Activated naive CD8-positive, alpha-beta T cell treated with anti-CD3 and anti-CD28 coated beads, Interleukin-2, amount 10 ng/mL, durations not matched to agents 7 days and 5 days (primary cell): ENCODE measurements around the gene AP3D1. TPM values are rescaled to one million over a fixed set of nuclear protein-coding genes. Genes with fewer than 3 reads are reported as not detected.

ENCODE experiments used
- ATAC-seq: fragments of 150-1000 bp; cut with Tn5 transposase; one replicate; pipeline ENCODE4 v1.10.0; 2021; ENCODE audit warnings: low read depth, moderate library complexity
- POLR2A ChIA-PET: fragments of 350-600 bp; sonication (Branson Sonifier 250); formaldehyde crosslinking; loops from one replicate; lab custom pipeline; 2021; ENCODE audit warnings: antibody characterized with exemption; lab: Charles Lee
- DNase-seq: peaks from one replicate; pipeline ENCODE4 v3.0.0; 2021
- H3K27ac Mint-ChIP-seq: one replicate; pipeline ENCODE4 v1.8.0; 2022; ENCODE audit warnings: mild to moderate bottlenecking, mixed read lengths
- H3K27me3 Mint-ChIP-seq: one replicate; pipeline ENCODE4 v1.8.0; 2022; ENCODE audit warnings: mild to moderate bottlenecking, moderate library complexity, mixed read lengths
- H3K36me3 Mint-ChIP-seq: one replicate; pipeline ENCODE4 v1.8.0; 2021; ENCODE audit warnings: mild to moderate bottlenecking, mixed read lengths
- H3K4me1 Mint-ChIP-seq: one replicate; pipeline ENCODE4 v1.8.0; 2021; ENCODE audit warnings: mixed read lengths
- H3K4me3 Mint-ChIP-seq: one replicate; pipeline ENCODE4 v1.8.0; 2022; ENCODE audit warnings: mild to moderate bottlenecking, moderate library complexity, mixed read lengths
- H3K9me3 Mint-ChIP-seq: one replicate; pipeline ENCODE4 v1.8.0; 2021; ENCODE audit warnings: mixed read lengths
- total RNA-seq, 2 experiments: library from RNA; stranded (reverse); gene quantifications; one replicate each; pipeline ENCODE4 v1.2.3, GENCODE V29; 2021

The AP3D1 gene
- total RNA-seq, 2 experiments from 2014 or later = 92.6 to 96.5 TPM

DNA sequence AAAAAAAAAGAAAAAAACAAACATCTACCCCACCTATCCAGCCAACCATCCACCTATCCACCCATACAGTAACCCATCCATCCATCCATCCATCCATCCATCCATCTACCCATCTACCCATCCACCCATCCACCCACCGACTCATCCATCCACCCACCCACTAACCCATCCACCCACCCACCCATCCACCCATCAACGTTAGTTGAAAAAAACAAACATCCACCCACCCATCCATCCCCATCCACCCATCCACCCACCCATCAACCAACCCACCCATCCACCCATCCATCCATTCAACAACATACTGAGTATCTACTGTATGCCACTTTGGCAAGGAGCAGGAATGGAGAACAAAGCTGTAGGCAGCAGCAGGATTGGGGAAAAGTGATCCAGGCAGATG is 6.1 kb upstream of the AP3D1 start:
- Mint-ChIP-seq H3K4me3 (no peak overlapping the region), H3K36me3 (no peaks in the 10 kb centered on the region), H3K27me3 (no peaks in the 10 kb centered on the region), H3K4me1 (peaks cover 6% of the 10 kb centered on the region), H3K9me3 (no peaks in the 10 kb centered on the region), H3K27ac (no peak overlapping the region)
- DNase-seq (no peak), ATAC-seq (no peak)
- POLR2A ChIA-PET = no interaction called here

DNA sequence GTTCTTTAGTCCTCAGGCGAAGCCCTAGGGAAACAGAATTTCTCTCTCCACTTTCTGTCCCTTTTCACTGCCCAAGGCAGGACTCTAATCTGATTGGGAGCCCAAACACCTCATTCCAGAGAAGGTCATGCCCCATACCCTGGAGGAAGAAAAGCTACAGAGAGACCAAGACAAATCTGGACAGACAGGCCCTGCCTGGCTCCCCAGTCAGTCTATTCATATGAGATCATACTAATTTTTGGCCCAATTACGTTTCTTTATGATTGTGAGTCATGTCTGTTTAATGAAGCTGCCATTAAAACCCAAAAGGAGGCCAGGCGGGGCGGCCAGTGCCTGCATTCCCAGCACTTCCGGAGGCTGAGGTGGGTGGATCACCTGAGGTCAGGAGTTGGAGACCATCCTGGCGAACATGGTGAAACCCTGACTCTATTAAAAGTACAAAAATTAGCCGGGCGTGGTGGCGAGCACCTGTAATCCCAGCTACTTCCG is 3.3 kb upstream of the AP3D1 start:
- no peaks in the 10 kb centered on the region for H3K27me3 Mint-ChIP-seq
- ATAC-seq (no peak), DNase-seq (no peak)
- no peak overlapping the region for H3K4me3 Mint-ChIP-seq
- no peaks in the 10 kb centered on the region for H3K36me3 Mint-ChIP-seq
- H3K9me3 Mint-ChIP-seq = no peaks in the 10 kb centered on the region
- POLR2A ChIA-PET = interaction anchor here (0.7 kb wide), 1 partner anchor 249 kb away, joined by 7 read pairs; no protein-coding TSS in a partner anchor
- H3K27ac Mint-ChIP-seq = no peak overlapping the region
- peaks cover 19% of the 10 kb centered on the region for H3K4me1 Mint-ChIP-seq

DNA sequence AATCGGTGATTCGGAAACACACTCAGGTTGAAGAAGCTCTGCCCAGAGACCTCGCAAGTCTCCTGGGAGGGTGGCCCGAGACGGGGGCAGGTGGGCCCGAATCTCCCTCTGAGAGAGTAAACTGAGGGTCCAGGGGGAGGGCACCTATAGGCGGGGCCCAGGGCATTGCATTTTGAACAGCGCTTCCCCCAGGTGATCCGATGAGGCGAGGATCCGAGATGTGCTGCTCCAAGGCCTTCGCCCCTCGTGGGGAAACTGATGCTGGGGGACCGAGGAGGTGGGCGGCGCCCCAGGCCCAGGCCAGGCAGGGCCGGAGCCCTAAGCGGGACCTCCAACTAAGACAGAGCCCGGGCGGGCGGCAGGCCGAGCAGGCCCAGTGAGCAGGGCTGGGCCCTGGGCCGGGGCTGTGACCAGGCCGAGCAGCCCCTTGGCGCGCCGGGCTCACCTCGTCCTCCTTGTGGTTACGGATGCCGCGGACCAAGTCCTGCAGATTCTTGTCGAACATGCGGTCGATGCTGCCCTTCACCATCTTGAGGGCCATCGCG is 500 bp downstream of the AP3D1 start:
- ATAC-seq (peak; percentile 7), DNase-seq (no peak)
- no peaks in the 10 kb centered on the region for H3K9me3 Mint-ChIP-seq
- peaks cover 30% of the 10 kb centered on the region for H3K4me1 Mint-ChIP-seq
- H3K36me3 Mint-ChIP-seq = peaks cover 2% of the 10 kb centered on the region
- peak overlapping the region; percentile 68 for H3K27ac Mint-ChIP-seq
- POLR2A ChIA-PET = interaction anchor here (1.3 kb wide), 1 partner anchor 60 kb away, joined by 7 read pairs; no protein-coding TSS in a partner anchor
- peak overlapping the region; percentile 74 for H3K4me3 Mint-ChIP-seq
- no peaks in the 10 kb centered on the region for H3K27me3 Mint-ChIP-seq

DNA sequence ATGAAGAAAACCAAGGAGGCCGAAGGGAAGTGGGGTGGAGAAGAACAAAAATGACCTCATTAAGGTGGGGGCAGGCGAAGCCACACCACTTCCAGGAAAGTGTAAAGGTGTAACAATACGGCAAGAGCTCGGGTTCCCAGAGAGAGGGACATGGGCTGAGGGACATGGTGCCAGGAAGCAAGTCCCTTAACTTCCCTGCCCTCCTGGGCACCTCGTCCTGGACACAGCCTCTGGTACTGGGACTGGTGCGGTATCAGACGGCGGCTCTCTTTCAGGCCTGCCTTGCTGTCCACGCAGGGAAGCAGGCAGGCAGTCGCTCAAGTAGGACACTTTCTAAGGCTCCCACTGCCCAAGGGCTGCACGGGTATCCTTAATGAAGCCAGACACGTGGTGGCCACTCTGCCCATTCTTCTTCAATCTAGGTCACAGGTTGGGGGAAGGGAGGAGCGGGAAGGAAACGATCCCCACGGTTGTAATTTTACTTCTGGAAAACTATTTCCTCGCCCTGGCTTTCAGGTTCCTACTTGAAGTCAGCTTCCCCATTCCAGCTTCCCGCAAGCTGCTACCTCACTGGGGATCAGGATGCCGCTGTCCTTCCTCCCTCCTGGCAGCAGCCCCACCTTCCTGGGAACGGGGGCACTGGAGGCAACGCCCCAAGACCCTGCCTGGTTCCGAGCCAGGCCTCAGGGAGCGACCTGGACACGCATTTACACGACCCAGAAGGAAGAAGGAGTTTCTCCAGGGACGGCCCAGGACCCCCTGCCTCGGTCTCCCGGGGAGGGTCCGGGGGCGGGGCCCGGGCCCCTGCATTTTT is 1.2 kb downstream of the AP3D1 start:
- Mint-ChIP-seq H3K27me3 (no peaks in the 10 kb centered on the region), H3K4me3 (peak overlapping the region; percentile 74), H3K36me3 (peaks cover 2% of the 10 kb centered on the region), H3K4me1 (peaks cover 32% of the 10 kb centered on the region), H3K27ac (peak overlapping the region; percentile 68), H3K9me3 (no peaks in the 10 kb centered on the region)
- DNase-seq (no peak), ATAC-seq (no peak)
- POLR2A ChIA-PET = interaction anchor here (0.6 to 1.3 kb wide), 4 partner anchors 65 to 311 kb away, joined by 3 to 6 read pairs (median 3); no protein-coding TSS in a partner anchor

DNA sequence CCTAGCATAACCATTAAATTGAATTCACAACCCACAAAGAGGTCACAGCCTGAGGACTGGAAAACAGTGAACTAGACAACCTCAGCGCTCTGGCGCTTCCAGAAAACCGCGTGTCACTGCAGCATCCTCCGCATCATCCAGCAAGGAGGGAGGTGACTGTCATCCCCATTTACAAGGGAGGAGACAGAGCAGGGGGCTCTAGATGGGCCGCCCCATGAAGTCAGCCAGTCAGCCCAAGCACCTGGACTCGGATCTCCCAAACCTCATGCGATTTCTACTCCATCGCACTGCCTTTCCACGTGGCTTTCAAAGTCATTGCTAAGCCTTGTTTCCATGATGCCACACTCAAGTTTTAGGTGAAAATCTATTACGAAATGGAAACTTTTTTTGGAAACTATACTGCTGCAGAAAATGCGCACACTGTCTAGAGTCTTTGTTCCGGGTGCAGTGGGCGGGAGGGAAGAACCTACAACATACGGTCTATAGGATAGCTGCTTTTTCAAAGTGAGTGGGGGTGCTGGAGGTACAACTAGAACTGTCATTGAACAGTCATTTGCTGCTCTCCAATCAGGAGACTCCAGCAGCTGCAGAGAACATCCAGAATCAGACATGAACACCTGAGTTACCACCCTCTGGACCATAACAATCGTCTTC is 2.8 kb downstream of the AP3D1 start:
- Mint-ChIP-seq H3K4me1 (peaks cover 34% of the 10 kb centered on the region), H3K4me3 (peak overlapping the region; percentile 74), H3K9me3 (no peaks in the 10 kb centered on the region), H3K36me3 (peaks cover 2% of the 10 kb centered on the region), H3K27me3 (no peaks in the 10 kb centered on the region), H3K27ac (no peak overlapping the region)
- DNase-seq = no peak
- POLR2A ChIA-PET = interaction anchor here (0.6 kb wide), 1 partner anchor 105 kb away, joined by 9 read pairs; no protein-coding TSS in a partner anchor
- no peak for ATAC-seq

DNA sequence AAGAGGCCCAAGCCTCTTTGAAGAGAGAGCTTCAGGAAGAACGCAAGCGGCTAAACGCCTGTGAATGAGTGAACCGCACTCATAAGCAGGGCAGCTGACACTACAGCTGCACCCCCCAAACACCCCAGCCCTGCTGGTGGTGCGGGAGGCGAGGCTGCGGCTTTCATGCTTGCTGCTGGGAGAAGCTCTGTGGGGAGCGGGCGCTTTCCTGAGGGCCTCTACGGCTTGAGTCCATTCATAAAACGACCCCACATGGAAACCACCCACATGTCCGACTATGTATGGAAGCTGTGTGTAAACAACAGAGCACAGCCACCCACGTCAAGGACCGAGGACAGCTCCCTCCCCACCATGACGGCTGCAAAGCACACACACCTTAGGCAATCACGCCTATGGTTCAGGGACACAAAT is 5.5 kb downstream of the AP3D1 start:
- ATAC-seq = peak; percentile 27
- Mint-ChIP-seq H3K4me1 (peaks cover 28% of the 10 kb centered on the region), H3K4me3 (no peak overlapping the region), H3K27ac (peak overlapping the region; percentile 64), H3K27me3 (no peaks in the 10 kb centered on the region), H3K9me3 (no peaks in the 10 kb centered on the region), H3K36me3 (peaks cover 3% of the 10 kb centered on the region)
- DNase-seq = no peak
- POLR2A ChIA-PET = interaction anchor here (0.7 kb wide), 1 partner anchor 36 kb away, joined by 3 read pairs; no protein-coding TSS in a partner anchor

DNA sequence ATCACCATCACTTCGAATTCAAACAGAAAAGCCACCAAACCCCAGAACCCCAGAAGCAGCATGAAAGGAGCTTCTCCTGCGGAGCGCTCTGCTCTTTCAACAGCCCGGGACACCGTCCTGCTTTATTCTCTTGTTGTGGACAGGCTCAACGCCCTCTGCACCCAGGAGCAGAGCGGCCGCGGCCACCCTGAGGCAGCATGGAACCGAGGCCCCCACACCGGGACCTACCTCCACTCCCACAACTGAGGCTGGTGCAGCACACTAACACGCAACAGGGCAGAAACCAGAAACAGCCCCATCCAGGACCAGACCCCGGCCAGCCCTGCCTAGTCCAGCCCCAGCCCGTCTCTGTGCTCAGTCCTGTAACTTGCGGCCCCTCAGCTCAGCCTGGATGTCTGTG is 7.2 kb downstream of the AP3D1 start:
- Mint-ChIP-seq H3K36me3 (peaks cover 6% of the 10 kb centered on the region), H3K4me3 (no peak overlapping the region), H3K27me3 (no peaks in the 10 kb centered on the region), H3K9me3 (no peaks in the 10 kb centered on the region), H3K4me1 (peaks cover 19% of the 10 kb centered on the region), H3K27ac (no peak overlapping the region)
- POLR2A ChIA-PET = no interaction called here
- ATAC-seq = no peak
- no peak for DNase-seq

DNA sequence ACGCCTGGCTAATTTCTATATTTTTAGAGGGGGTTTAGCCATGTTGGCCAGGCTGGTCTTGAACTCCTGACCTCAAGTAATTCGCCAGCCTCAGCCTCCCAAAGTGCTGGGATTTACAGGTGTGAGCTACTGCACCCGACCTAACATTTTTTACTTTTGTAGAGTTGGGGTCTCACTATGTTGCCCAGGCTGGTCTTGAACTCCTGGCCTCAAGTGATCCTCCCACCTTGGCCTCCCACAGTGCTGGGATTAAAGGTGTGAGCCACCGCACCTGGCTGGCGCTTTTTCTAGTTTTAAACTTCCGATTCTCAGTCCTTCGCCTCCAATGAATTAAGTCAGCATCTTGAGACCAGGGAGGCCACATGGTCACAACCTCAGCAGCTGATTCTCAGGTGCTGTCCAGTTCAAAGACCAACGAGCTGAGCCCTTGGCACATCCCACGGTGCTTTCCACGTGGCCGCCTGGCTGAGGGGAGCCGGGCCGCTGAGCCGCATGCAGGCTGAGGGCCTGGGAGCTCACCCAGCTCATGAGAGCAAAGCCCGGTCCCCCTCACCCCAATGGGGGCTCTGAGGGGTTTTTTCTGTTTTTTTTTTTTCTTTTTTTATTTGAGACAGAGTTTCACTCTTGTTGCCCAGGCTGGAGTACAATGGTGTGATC is 9.1 kb downstream of the AP3D1 start:
- no peak overlapping the region for H3K27ac Mint-ChIP-seq
- no peak overlapping the region for H3K4me3 Mint-ChIP-seq
- DNase-seq = no peak
- peaks cover 9% of the 10 kb centered on the region for H3K36me3 Mint-ChIP-seq
- ATAC-seq = no peak
- H3K27me3 Mint-ChIP-seq = no peaks in the 10 kb centered on the region
- no peaks in the 10 kb centered on the region for H3K9me3 Mint-ChIP-seq
- peaks cover 11% of the 10 kb centered on the region for H3K4me1 Mint-ChIP-seq
- POLR2A ChIA-PET = no interaction called here

DNA sequence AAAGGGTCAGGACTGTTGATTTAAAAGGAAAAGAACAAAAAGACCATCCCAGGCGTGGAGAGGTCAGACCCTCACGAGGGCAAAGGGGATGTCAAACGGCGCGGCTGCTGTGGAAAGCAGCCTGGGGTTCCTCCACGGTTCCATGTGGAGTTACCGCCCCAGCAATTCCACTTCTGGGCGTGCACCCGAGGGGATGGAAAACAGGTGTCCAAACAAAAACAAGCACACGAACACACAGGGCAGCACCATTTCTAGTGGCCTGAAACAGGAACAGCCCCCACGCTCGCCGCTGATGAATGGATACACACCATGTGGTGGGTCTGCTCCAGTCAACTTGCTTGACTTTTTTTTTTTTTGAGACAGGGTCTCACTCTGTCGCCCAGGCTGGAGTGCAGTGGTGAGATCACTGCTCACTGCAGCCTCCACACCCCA is 11.2 kb downstream of the AP3D1 start:
- H3K27me3 Mint-ChIP-seq = no peaks in the 10 kb centered on the region
- no peak overlapping the region for H3K27ac Mint-ChIP-seq
- POLR2A ChIA-PET = no interaction called here
- peaks cover 5% of the 10 kb centered on the region for H3K4me1 Mint-ChIP-seq
- H3K9me3 Mint-ChIP-seq = no peaks in the 10 kb centered on the region
- no peak overlapping the region for H3K4me3 Mint-ChIP-seq
- no peak for DNase-seq
- ATAC-seq = no peak
- H3K36me3 Mint-ChIP-seq = peaks cover 12% of the 10 kb centered on the region

DNA sequence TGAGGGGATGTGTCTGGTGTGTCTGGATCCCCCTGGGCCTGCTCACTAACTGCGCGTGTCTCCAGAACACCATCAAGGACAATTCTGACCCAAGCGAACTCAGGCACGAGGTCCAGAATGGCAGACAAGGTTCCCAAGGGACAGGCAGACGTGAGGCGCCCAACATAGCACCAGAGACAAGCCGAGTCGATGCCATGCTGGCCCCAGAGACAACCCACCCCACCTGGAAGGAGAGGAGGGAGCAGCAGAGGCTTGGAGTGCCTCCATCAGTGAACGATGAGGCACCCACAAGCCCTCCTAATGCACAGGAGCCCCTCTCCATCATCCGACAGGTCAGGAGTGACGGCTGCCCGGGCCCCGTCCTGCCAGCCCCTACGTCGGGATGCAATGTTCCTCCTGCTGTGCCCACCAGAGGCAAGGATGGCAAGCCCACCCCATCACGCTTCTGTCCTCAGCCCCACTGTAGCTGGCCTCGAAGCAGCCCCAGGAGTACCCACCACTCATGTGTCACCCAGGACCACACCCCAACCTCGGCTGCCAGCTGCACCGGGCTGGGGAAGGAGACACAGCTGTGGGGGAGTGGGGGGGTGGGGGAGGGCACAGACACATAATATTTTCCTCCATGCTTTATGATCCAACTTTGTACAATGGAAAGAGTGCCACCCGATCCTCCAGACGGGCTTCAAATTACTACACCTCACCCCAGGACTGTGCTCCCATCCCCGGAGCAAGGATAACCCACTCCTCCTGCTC is 11.8 kb downstream of the AP3D1 start:
- no peaks in the 10 kb centered on the region for H3K9me3 Mint-ChIP-seq
- H3K4me3 Mint-ChIP-seq = no peak overlapping the region
- DNase-seq = no peak
- ATAC-seq = no peak
- no peaks in the 10 kb centered on the region for H3K27me3 Mint-ChIP-seq
- peaks cover 12% of the 10 kb centered on the region for H3K36me3 Mint-ChIP-seq
- POLR2A ChIA-PET = no interaction called here
- no peak overlapping the region for H3K27ac Mint-ChIP-seq
- H3K4me1 Mint-ChIP-seq = peaks cover 3% of the 10 kb centered on the region

DNA sequence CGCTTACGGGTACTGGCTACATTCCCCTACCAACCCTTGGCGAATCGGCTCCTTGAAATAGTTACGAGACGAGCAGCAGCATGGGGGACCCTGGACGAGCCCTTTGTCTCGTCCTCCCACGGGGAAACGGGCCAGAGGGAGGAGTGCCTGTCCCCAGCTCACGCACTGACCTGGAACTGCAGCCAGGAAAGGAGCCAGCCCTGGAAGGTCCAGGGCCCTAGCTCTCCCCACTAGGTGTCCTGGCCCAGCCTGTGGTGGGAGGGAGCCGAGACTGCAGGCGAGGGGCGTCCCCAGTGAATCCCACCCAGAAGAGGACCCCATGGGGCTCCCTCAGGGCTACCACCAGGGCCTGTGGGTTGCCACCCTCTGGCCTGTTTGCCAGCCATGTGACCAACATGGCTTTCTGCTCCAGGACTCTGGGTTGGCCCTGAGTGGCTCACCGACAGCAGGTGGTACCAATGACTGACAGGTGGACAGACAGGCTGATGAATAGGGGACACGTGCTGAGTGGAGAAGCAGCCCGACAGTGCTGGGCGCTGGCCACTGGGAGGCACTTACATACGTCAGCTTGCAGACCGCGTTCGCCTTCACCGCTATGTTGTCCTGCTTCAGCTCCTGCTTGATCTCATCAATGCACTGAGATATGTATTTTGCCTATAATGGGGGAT is 13.2 kb downstream of the AP3D1 start:
- ATAC-seq (no peak), DNase-seq (no peak)
- H3K36me3 Mint-ChIP-seq = peaks cover 12% of the 10 kb centered on the region
- H3K9me3 Mint-ChIP-seq = no peaks in the 10 kb centered on the region
- H3K27me3 Mint-ChIP-seq = no peaks in the 10 kb centered on the region
- no peak overlapping the region for H3K27ac Mint-ChIP-seq
- POLR2A ChIA-PET = no interaction called here
- H3K4me1 Mint-ChIP-seq = peaks cover 3% of the 10 kb centered on the region
- H3K4me3 Mint-ChIP-seq = no peak overlapping the region

DNA sequence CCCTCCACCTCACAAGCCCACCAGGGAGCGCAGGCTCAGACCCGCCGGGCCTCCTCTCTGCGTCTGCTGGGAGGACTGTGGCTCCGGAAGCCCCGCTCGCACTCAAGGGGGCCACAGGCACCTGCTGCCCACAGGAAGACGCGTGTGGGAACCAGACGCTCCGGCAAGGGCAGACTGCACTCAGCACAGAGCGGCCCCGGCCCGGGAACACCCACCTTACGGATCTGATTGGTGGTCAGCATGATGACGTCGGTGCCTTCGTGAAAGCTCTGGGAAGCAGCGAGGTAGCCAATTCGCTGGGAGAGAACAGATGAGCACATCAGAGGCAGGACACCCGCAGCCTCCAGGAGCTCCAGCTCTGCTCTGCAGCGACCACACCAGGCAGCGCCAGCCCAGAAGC is 14.6 kb downstream of the AP3D1 start:
- ATAC-seq (no peak), DNase-seq (no peak)
- no peaks in the 10 kb centered on the region for H3K9me3 Mint-ChIP-seq
- no peak overlapping the region for H3K4me3 Mint-ChIP-seq
- H3K27ac Mint-ChIP-seq = no peak overlapping the region
- peaks cover 16% of the 10 kb centered on the region for H3K36me3 Mint-ChIP-seq
- H3K27me3 Mint-ChIP-seq = no peaks in the 10 kb centered on the region
- H3K4me1 Mint-ChIP-seq = peaks cover 3% of the 10 kb centered on the region
- POLR2A ChIA-PET = no interaction called here
